Calu3 (cell line): ENCODE measurements around the gene RHOBTB1. TPM values are rescaled to one million over a fixed set of nuclear protein-coding genes. Genes with fewer than 3 reads are reported as not detected.
A peak's percentile ranks its signal among the peaks of the same experiment; 100 is the strongest.

Experiments
- BruUV-seq: library from RNA; stranded (reverse); fragments of 400-500 nt; replicated peaks from 2 replicates; lab custom pipeline; 2021; lab: Mats Ljungman, UMichigan
- CTCF ChIA-PET: fragments of 300-600 bp; sonication (Branson Sonifier 250); formaldehyde crosslinking; loops from one replicate; lab custom pipeline; 2022; ENCODE audit warnings: antibody characterized with exemption; lab: Charles Lee
- DNase-seq: peaks from one replicate; pipeline ENCODE4 v3.0.0; 2022
- H3K27ac Mint-ChIP-seq: one replicate; pipeline ENCODE4 v1.8.0; 2022; ENCODE audit warnings: mixed read lengths; ENCODE audit not compliant: unreplicated experiment
- H3K27me3 Mint-ChIP-seq: one replicate; pipeline ENCODE4 v1.8.0; 2022; ENCODE audit warnings: mixed read lengths; ENCODE audit not compliant: unreplicated experiment
- H3K36me3 Mint-ChIP-seq: one replicate; pipeline ENCODE4 v1.8.0; 2022; ENCODE audit warnings: mild to moderate bottlenecking, moderate library complexity, mixed read lengths; ENCODE audit not compliant: insufficient read depth, unreplicated experiment
- H3K4me1 Mint-ChIP-seq: one replicate; pipeline ENCODE4 v1.8.0; 2022; ENCODE audit warnings: mild to moderate bottlenecking, low read depth, mixed read lengths; ENCODE audit not compliant: unreplicated experiment
- H3K4me3 Mint-ChIP-seq: one replicate; pipeline ENCODE4 v1.8.0; 2022; ENCODE audit warnings: mild to moderate bottlenecking, low read depth, moderate library complexity, mixed read lengths; ENCODE audit not compliant: unreplicated experiment
- H3K9me3 Mint-ChIP-seq: one replicate; pipeline ENCODE4 v1.8.0; 2022; ENCODE audit warnings: low read depth, mixed read lengths; ENCODE audit not compliant: unreplicated experiment
- intact Hi-C: fragments of 100-400 bp; cut with micrococcal nuclease; formaldehyde crosslinking; loops from one replicate; pipeline ENCODE4 v1.10.0; 2022; ENCODE audit not compliant: unreplicated experiment
- total RNA-seq: library from RNA; stranded (reverse); gene quantifications from 2 replicates; pipeline ENCODE4 v1.2.3, GENCODE V29; 2022
- TF ChIP-seq, protein P1 (sequence below): fragments of 200-600 bp; IDR thresholded peaks from one replicate; pipeline ENCODE4 v1.8.0; 2022; ENCODE audit warnings: antibody characterized with exemption; ENCODE audit not compliant: unreplicated experiment

Gene RHOBTB1
- total RNA-seq, 1 experiment from 2014 or later: 9.8 TPM

- peak; percentile 10 for DNase-seq
- no TSS peak for BruUV-seq
- intact Hi-C loops: no loop called here
- peaks cover 25% of the 10 kb centered on the region for H3K4me1 Mint-ChIP-seq
- TF ChIP-seq, protein P1, sequence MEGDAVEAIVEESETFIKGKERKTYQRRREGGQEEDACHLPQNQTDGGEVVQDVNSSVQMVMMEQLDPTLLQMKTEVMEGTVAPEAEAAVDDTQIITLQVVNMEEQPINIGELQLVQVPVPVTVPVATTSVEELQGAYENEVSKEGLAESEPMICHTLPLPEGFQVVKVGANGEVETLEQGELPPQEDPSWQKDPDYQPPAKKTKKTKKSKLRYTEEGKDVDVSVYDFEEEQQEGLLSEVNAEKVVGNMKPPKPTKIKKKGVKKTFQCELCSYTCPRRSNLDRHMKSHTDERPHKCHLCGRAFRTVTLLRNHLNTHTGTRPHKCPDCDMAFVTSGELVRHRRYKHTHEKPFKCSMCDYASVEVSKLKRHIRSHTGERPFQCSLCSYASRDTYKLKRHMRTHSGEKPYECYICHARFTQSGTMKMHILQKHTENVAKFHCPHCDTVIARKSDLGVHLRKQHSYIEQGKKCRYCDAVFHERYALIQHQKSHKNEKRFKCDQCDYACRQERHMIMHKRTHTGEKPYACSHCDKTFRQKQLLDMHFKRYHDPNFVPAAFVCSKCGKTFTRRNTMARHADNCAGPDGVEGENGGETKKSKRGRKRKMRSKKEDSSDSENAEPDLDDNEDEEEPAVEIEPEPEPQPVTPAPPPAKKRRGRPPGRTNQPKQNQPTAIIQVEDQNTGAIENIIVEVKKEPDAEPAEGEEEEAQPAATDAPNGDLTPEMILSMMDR: no peak
- H3K9me3 Mint-ChIP-seq: no peaks in the 10 kb centered on the region
- CTCF ChIA-PET: interaction anchor here (1.1 kb wide), 1 partner anchor 22 kb away, joined by 3 read pairs; no protein-coding TSS in a partner anchor
- no peak overlapping the region for H3K27ac Mint-ChIP-seq
- H3K36me3 Mint-ChIP-seq: peaks cover 4% of the 10 kb centered on the region
- no peak overlapping the region for H3K4me3 Mint-ChIP-seq
- no peaks in the 10 kb centered on the region for H3K27me3 Mint-ChIP-seq
Measured at GRCh38 chr10:60937784-60938654, 6.0 kb downstream of the RHOBTB1 start.

DNA sequence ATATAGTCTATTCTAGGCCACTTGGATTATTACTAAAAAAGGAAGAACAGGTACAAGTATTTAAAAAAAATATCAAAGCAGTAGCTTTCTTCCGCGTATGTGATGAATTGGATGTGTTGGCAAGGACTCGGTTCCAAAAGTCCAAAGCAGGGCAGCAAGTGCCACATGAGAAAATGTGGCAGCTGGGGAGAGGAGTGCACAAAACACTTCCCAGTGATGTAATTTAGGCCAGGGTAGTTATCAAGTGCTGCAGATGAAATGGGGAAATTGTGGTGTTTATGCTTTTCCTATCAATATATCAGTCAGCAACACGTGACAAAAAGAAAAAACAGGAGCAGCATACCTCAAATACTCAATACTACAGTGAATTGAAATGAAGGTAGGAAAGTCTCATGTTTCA lies 7.0 kb downstream of the RHOBTB1 start:
- no peak for DNase-seq
- BruUV-seq: no TSS peak
- Mint-ChIP-seq H3K27ac (no peak overlapping the region), H3K4me3 (no peak overlapping the region), H3K4me1 (peaks cover 24% of the 10 kb centered on the region), H3K9me3 (no peaks in the 10 kb centered on the region), H3K27me3 (no peaks in the 10 kb centered on the region), H3K36me3 (no peaks in the 10 kb centered on the region)
- TF ChIP-seq, protein P1: no peak
- intact Hi-C loops: no loop called here
- CTCF ChIA-PET: no interaction called here

GRCh38 chr10:60934215-60935175 lies 9.5 kb downstream of the RHOBTB1 start:
- DNase-seq: no peak
- intact Hi-C loops: no loop called here
- no peak overlapping the region for H3K4me3 Mint-ChIP-seq
- H3K27me3 Mint-ChIP-seq: no peaks in the 10 kb centered on the region
- peaks cover 26% of the 10 kb centered on the region for H3K4me1 Mint-ChIP-seq
- no peaks in the 10 kb centered on the region for H3K9me3 Mint-ChIP-seq
- H3K36me3 Mint-ChIP-seq: no peaks in the 10 kb centered on the region
- no peak overlapping the region for H3K27ac Mint-ChIP-seq
- no TSS peak for BruUV-seq
- TF ChIP-seq, protein P1: no peak
- CTCF ChIA-PET: no interaction called here

DNA sequence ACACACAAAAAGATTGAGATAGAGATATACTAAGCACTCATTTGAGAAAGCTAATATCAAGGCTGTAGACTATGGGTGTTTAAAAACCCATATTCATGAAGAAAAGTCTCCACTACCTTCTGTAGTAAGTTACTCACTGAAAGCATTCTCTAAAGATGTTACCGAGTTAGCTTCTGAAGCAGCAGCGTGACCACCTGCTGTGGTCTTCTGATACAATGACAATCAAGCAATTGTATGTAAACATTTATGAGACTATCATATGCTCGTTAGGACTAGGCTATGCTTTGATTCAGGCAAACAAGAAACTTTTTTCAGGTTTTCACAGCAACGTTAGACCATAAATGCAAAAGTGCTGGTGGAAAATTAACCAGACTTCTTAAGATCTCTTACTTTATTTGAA lies 11.2 kb downstream of the RHOBTB1 start:
- intact Hi-C loops: no loop called here
- no peak for DNase-seq
- no peak overlapping the region for H3K27ac Mint-ChIP-seq
- no TSS peak for BruUV-seq
- TF ChIP-seq, protein P1: no peak
- H3K4me1 Mint-ChIP-seq: peaks cover 16% of the 10 kb centered on the region
- no peaks in the 10 kb centered on the region for H3K27me3 Mint-ChIP-seq
- CTCF ChIA-PET: no interaction called here
- no peaks in the 10 kb centered on the region for H3K36me3 Mint-ChIP-seq
- H3K9me3 Mint-ChIP-seq: peaks cover 3% of the 10 kb centered on the region
- no peak overlapping the region for H3K4me3 Mint-ChIP-seq
